Activated naive CD4-positive, alpha-beta T cell treated with Interleukin-2 at 50 U/mL for 16 hours (primary cell): ENCODE measurements around the gene MET.

Experiments used
- DNase-seq: peaks from one replicate; pipeline ENCODE4 v3.0.0-alpha.2; 2020

MET gene

GRCh38 chr7:116787881-116788280 is 115.9 kb downstream of the MET start:
- no peak for DNase-seq

GRCh38 chr7:116788572-116789197 is 116.7 kb downstream of the MET start:
- no peak for DNase-seq

GRCh38 chr7:116790025-116790424 is 118.0 kb downstream of the MET start:
- no peak for DNase-seq

GRCh38 chr7:116792813-116793212 is 120.8 kb downstream of the MET start:
- no peak for DNase-seq

- no peak for DNase-seq
Measured at GRCh38 chr7:116793795-116794340, 121.9 kb downstream of the MET start.

GRCh38 chr7:116796471-116796870 is 124.5 kb downstream of the MET start:
- DNase-seq = no peak

- DNase-seq = no peak
Measured at GRCh38 chr7:116797612-116798011, 125.6 kb downstream of the MET start.

- DNase-seq = no peak
Measured at GRCh38 chr7:116798232-116798631, 126.2 kb downstream of the MET start.

GRCh38 chr7:116799916-116800315 is 127.9 kb downstream of the MET start:
- DNase-seq = no peak

GRCh38 chr7:116800594-116800993 is 128.6 kb downstream of the MET start:
- DNase-seq = no peak

- DNase-seq = no peak
Measured at GRCh38 chr7:116801092-116801710, 129.2 kb downstream of the MET start.

- DNase-seq = no peak
Measured at GRCh38 chr7:116802144-116802745, 130.2 kb downstream of the MET start.

- peak; percentile 14 for DNase-seq
Measured at GRCh38 chr7:116802746-116803152, 130.8 kb downstream of the MET start.

GRCh38 chr7:116804471-116804870 is 132.5 kb downstream of the MET start:
- no peak for DNase-seq

GRCh38 chr7:116805100-116805544 is 133.1 kb downstream of the MET start:
- DNase-seq = no peak

GRCh38 chr7:116806046-116806944 is 134.3 kb downstream of the MET start:
- DNase-seq = no peak

- DNase-seq = no peak
Measured at GRCh38 chr7:116807011-116807560, 135.1 kb downstream of the MET start.

GRCh38 chr7:116809636-116810266 is 137.8 kb downstream of the MET start:
- no peak for DNase-seq

- no peak for DNase-seq
Measured at GRCh38 chr7:116810267-116811116, 138.5 kb downstream of the MET start.

GRCh38 chr7:116811768-116812167 is 139.8 kb downstream of the MET start:
- DNase-seq = no peak

- DNase-seq = no peak
Measured at GRCh38 chr7:116812860-116813259, 140.9 kb downstream of the MET start.
